Psoas muscle (tissue), 8 donors: ENCODE data around the gene UPK2. TPM values are rescaled to one million over a fixed set of nuclear protein-coding genes. Genes with fewer than 3 reads are reported as not detected.
"Not testable (repeated sequence)": the region's sequence is repeated elsewhere in the genome, so short reads cannot be mapped to it uniquely, and the experiment has no call there.

Experiments
- ATAC-seq, 4 donors: fragments of 200-7000 bp; cut with Tn5 transposase; one replicate each; pipeline ENCODE4 v1.9.1; 2020; ENCODE audit warnings: moderate library complexity in 3 of 4, mild to moderate bottlenecking in 2 of 4
- DNase-seq, 2 donors: peaks; one replicate each; pipeline ENCODE4 v3.0.0-alpha.2; 2020
- H3K27ac ChIP-seq: fragments of 200-600 bp; one replicate; pipeline ENCODE4 v1.8.0; 2022
- H3K27me3 ChIP-seq, 3 donors: fragments of 200-600 bp in 1 of 3; one replicate each; pipeline versions ENCODE4 v1.6.1 to v1.8.0; 2013 to 2022; ENCODE audit warnings: low read length in 2 of 3, mild to moderate bottlenecking in 2 of 3, moderate library complexity in 1 of 3; ENCODE audit not compliant: insufficient read depth in 3 of 3
- H3K36me3 ChIP-seq, 2 donors: fragments of 200-600 bp in 1 of 2; one replicate each; pipeline versions ENCODE4 v1.6.1 to v1.8.0; 2013 to 2022; ENCODE audit warnings: low read depth in 1 of 2, mild to moderate bottlenecking in 1 of 2, moderate library complexity in 1 of 2; ENCODE audit not compliant: insufficient read depth in 1 of 2
- H3K4me1 ChIP-seq: fragments of 200-600 bp; one replicate; pipeline ENCODE4 v1.8.0; 2022
- H3K4me3 ChIP-seq: fragments of 200-600 bp; one replicate; pipeline ENCODE4 v1.8.0; 2022; ENCODE audit warnings: mild to moderate bottlenecking
- H3K9me3 ChIP-seq: fragments of 200-600 bp; one replicate; pipeline ENCODE4 v1.8.0; 2022
- CTCF ChIP-seq: fragments of 200-600 bp; IDR thresholded peaks from one replicate; pipeline ENCODE4 v1.8.0; 2022; ENCODE audit warnings: antibody characterized with exemption
- WGBS, 3 donors: extraction: QIAGEN DNeasy Blood & Tissue Kit; methylation state at CpG; one replicate each; pipeline versions ENCODE4 v1.1.6 to v1.1.7; 2013; 5-methylcytosine and 5-hydroxymethylcytosine counted together
- intact Hi-C, 2 donors: fragments of 100-400 bp; cut with DNase I; formaldehyde crosslinking; loops; one replicate each; pipeline versions ENCODE4 v1.11.0 to v1.14.2; 2022
- polyA plus RNA-seq, 3 donors: library from polyadenylated mRNA; stranded (reverse); fragments of 200-250 nt; gene quantifications; one replicate each; pipeline ENCODE4 v1.2.3, GENCODE V29; 2013
- total RNA-seq, 4 donors: library from RNA; stranded (reverse); fragmentation: NEBNext Ultra II Directional in 2 of 4; extraction: Animal tissue kit (Norgen Biotek cat#: 25700) in 2 of 4; gene quantifications; one replicate each; pipeline versions ENCODE4 v1.2.1 to v1.2.4, GENCODE V29; 2021 to 2023
- donor health status: healthy with polysubstance abuse.
- donor health status: DM: no; HTN: no; CAD: no; lungs with moderate emphysema.
- donor health status: Bipolar disorder and iron deficiency.
- donor health status: healthy.
- donor health status: DM: yes; HTN: yes; CAD: no.
- donor health status: DM: no; HTN: no; CAD: no.
- donor health status: DM: no; HTN: no; CAD: no.
- donor health status: DM: yes; HTN: yes; CAD: no.

The UPK2 gene
- total and polyA plus RNA-seq, 7 donors, result 0.23 TPM; not detected in 6

GRCh38 chr11:118958577-118958976 lies 2.5 kb downstream of the UPK2 start:
- no peak for DNase-seq
- Histone ChIP-seq H3K27me3 (no peaks in the 10 kb centered on the region), H3K4me3 (no peak overlapping the region), H3K27ac (no peak overlapping the region), H3K36me3 (no peaks in the 10 kb centered on the region), H3K9me3 (no peaks in the 10 kb centered on the region), H3K4me1 (no peaks in the 10 kb centered on the region)
- intact Hi-C loops, result loop anchor here in 1 of 2 donors (2.0 kb wide), 1 partner anchor 268 kb away; no protein-coding TSS in a partner anchor
- WGBS, 3 donors, result 70 to 79% (median 77%) methylated on average over 2 of the region's 2 CpGs
- ATAC-seq, result no peak
- TF ChIP-seq CTCF, result no peak

DNA sequence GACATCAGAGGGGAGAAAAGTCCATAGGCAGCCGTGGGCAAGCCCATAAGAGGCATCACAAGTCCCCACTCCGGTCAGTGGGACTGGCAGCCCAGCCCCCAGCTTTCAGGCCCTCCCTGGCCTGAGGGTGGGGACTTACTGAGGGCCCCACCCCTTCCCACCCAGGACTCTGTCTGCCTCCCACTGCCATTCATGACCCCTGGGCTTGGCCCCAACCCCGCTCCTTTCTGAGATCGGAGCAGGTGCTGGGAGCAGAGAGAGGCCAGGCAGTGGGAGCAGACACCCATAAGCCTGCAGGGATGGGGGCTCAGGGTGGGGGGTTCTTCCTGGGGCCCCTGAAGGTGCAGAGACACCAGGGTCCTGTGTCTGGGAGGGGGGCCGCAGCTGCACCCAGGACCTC lies 5.1 kb downstream of the UPK2 start:
- WGBS, 3 donors, result 73 to 85% (median 75%) methylated on average over 4 to 5 of the region's 5 CpGs
- Histone ChIP-seq H3K9me3 (no peaks in the 10 kb centered on the region), H3K27ac (no peak overlapping the region), H3K36me3 (no peaks in the 10 kb centered on the region), H3K27me3 (no peaks in the 10 kb centered on the region), H3K4me3 (no peak overlapping the region), H3K4me1 (no peaks in the 10 kb centered on the region)
- DNase-seq (no peak), ATAC-seq (no peak)
- TF ChIP-seq CTCF, result no peak
- intact Hi-C loops, result no loop called here

GRCh38 chr11:118961591-118961990 lies 5.5 kb downstream of the UPK2 start:
- DNase-seq (no peak), ATAC-seq (no peak)
- H3K4me1 ChIP-seq, result no peaks in the 10 kb centered on the region
- intact Hi-C loops, result no loop called here
- H3K27ac ChIP-seq, result no peak overlapping the region
- no peak for TF ChIP-seq CTCF
- no peaks in the 10 kb centered on the region for H3K27me3 ChIP-seq
- WGBS, 3 donors, result 28 to 38% (median 33%) methylated on average over 11 of the region's 11 CpGs
- no peaks in the 10 kb centered on the region for H3K9me3 ChIP-seq
- H3K36me3 ChIP-seq, result no peaks in the 10 kb centered on the region
- no peak overlapping the region for H3K4me3 ChIP-seq

DNA sequence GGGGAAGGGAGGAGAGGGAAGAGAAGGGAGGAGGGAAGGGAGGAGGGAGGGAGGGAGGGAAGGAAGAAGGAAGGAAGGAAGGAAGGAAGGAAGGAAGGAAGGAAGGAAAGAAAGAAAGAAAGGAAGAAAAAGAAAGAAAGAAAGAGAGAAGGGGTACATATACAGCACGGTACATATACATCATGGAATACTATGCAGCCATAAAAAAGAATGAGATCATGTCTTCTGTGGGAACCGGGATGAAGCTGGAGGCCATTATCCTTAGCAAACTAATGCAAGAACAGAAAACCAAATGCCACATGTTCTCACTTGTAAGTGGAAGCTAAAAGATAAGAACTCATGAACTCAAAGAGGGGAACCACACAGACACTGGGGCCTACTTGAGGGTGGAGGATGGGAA lies 13.4 kb downstream of the UPK2 start:
- H3K4me1 ChIP-seq, ATAC-seq, H3K9me3 ChIP-seq, H3K4me3 ChIP-seq, H3K27ac ChIP-seq, DNase-seq, intact Hi-C loops, H3K36me3 ChIP-seq: not testable (repeated sequence)
- WGBS, 3 donors, result 88 to 97% (median 90%) methylated on average over 2 of the region's 2 CpGs
- peaks cover 0 to 14% (median 6%) of the 10 kb centered on the region in 3 donors for H3K27me3 ChIP-seq

- Histone ChIP-seq H3K4me1 (no peaks in the 10 kb centered on the region), H3K4me3 (no peak within 1 kb of the TSS), H3K27ac (no peak within 1 kb of the TSS), H3K9me3 (no peaks in the 10 kb centered on the region), H3K27me3 (peaks cover 0 to 14% (median 6%) of the 10 kb centered on the region in 3 donors), H3K36me3 (no peaks in the 10 kb centered on the region)
- DNase-seq (no peak), ATAC-seq (no peak)
- intact Hi-C loops, result loop anchor here in 1 of 2 donors (5.0 kb wide), 1 partner anchor 34 kb away; no protein-coding TSS in a partner anchor
- WGBS, 3 donors, result 33 to 40% (median 38%) methylated on average over 16 to 33 of the region's 33 CpGs
- no peak for TF ChIP-seq CTCF
Measured at GRCh38 chr11:118971646-118972045, 15.5 kb downstream of the UPK2 start, which contains the start of gene FOXR1. TSS of gene FOXR1 (plus strand) at chr11:118971761. CDS start at chr11:118971932, 171 bp downstream.
